Measurements from ENCODE around the gene TATDN2. TPM values are rescaled to one million over a fixed set of nuclear protein-coding genes. Genes with fewer than 3 reads are reported as not detected.

Gene TATDN2
- total RNA-seq, 6 experiments from 2014 or later: 29.6 to 33.4 (median 30.7) TPM

DNA sequence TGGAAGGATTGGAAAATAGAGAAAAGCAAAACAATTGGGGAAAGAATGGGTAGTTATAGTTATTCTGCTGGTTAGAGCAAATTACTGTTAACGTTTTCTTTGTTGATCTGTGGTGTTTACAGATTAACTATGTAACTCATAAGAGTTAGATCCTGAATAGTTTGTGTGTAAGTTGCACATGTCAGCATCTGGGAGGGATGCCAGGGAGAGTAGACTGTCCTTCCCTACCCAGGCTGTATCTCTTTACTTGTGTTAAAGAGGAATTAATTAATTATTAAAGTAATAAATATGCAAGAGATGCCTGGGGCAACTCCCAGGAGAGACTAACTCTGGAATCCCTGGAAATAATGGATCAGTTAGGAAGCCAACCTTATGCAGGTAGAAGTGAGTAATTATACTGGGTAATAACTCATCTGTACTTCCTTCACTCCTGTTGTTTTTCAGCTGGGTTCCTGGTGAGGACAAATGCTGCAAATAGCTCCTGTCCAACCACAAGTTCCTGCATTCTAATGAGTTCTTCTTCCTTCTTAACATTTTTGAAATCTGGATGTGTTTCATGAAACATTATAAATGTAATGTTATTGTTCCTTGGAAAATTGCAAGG lies 25.5 kb downstream of the TATDN2 start:
- DNase-seq: no peak
- H3K36me3 Mint-ChIP-seq (ENCODE audit: low read depth): peaks cover 24% of the 10 kb centered on the region
- H3K27me3 Mint-ChIP-seq (ENCODE audit: insufficient read depth): no peaks in the 10 kb centered on the region; the same call in 1 of the 2 replicates
- no peak for TF ChIP-seq CTCF (IDR thresholded peaks at IDR 0.05)
- H3K27ac Mint-ChIP-seq: no peak overlapping the region
- H3K4me3 Mint-ChIP-seq: no peak overlapping the region
- no peaks in the 10 kb centered on the region for H3K9me3 Mint-ChIP-seq
- peaks cover 17% of the 10 kb centered on the region for H3K4me1 Mint-ChIP-seq (ENCODE audit: low read depth)

DNA sequence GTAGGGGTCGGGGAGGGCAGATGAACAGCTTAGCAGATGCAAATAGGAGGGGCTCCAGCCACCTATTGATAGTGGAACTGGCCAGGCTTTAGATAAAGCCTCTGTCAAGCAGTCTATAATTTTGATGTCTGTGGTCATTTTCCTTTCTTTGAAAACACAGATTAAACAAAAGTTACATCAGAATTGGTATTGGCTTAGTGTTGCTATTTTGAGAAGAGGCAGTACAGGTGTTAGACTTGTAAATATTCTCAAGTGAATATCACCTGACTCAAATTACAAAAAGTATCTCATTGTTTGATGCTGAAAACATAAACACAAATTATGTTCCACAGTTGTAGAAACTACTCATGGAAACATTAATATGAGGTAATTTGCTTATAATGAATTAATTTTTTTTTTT lies 26.3 kb downstream of the TATDN2 start:
- no peak for DNase-seq
- Mint-ChIP-seq H3K27me3 (ENCODE audit: insufficient read depth) (no peaks in the 10 kb centered on the region; the same call in 1 of the 2 replicates), H3K9me3 (no peaks in the 10 kb centered on the region), H3K4me3 (no peak overlapping the region), H3K36me3 (ENCODE audit: low read depth) (peaks cover 20% of the 10 kb centered on the region), H3K4me1 (ENCODE audit: low read depth) (peaks cover 17% of the 10 kb centered on the region), H3K27ac (no peak overlapping the region)
- TF ChIP-seq CTCF (IDR thresholded peaks at IDR 0.05): no peak

DNA sequence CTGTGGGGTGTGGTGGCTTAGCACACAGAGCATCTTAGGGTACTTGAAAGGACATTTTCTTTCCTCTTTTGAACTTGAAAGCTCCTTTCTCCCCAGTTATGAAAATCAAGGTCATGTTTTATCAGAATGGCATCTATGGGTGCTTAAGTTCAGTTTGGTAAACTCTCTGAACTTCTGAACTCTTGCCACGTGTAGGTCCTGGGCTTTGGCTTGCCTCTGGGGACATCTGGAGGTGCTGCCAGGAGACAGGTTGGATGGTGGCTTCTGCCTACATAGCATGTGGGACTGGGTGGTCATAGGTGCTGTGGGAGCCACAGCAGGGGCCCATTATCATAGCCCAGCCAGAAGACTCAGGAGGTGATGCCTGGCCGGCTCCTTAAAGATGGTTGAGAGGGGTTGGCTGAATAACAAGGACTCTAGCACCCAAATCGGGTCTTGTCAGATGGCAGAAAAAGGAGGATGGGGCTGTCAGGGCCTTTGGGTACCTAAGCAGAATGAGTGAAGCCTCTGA lies 28.9 kb downstream of the TATDN2 start:
- H3K27me3 Mint-ChIP-seq (ENCODE audit: insufficient read depth): no peaks in the 10 kb centered on the region; the same call in 1 of the 2 replicates
- no peak overlapping the region for H3K27ac Mint-ChIP-seq
- no peak for TF ChIP-seq CTCF (IDR thresholded peaks at IDR 0.05)
- H3K36me3 Mint-ChIP-seq (ENCODE audit: low read depth): peaks cover 7% of the 10 kb centered on the region; the same call in 1 of the 2 replicates
- H3K4me3 Mint-ChIP-seq: no peak overlapping the region
- no peak for DNase-seq
- H3K9me3 Mint-ChIP-seq: no peaks in the 10 kb centered on the region
- H3K4me1 Mint-ChIP-seq (ENCODE audit: low read depth): peaks cover 17% of the 10 kb centered on the region

- Mint-ChIP-seq H3K4me1 (ENCODE audit: low read depth) (peaks cover 9% of the 10 kb centered on the region), H3K27ac (no peak overlapping the region), H3K4me3 (no peak overlapping the region), H3K27me3 (ENCODE audit: insufficient read depth) (no peaks in the 10 kb centered on the region; the same call in 1 of the 2 replicates), H3K36me3 (ENCODE audit: low read depth) (peaks cover 6% of the 10 kb centered on the region; the same call in 1 of the 2 replicates), H3K9me3 (no peaks in the 10 kb centered on the region)
- no peak for DNase-seq
- no peak for TF ChIP-seq CTCF (IDR thresholded peaks at IDR 0.05)
These were observed 30.2 kb downstream of the TATDN2 start for GRCh38 chr3:10278501-10278900.

- H3K4me3 Mint-ChIP-seq: no peak overlapping the region
- no peak overlapping the region for H3K27ac Mint-ChIP-seq
- H3K36me3 Mint-ChIP-seq (ENCODE audit: low read depth): peaks cover 6% of the 10 kb centered on the region; the same call in 1 of the 2 replicates
- no peak for DNase-seq
- H3K9me3 Mint-ChIP-seq: no peaks in the 10 kb centered on the region
- no peaks in the 10 kb centered on the region for H3K4me1 Mint-ChIP-seq (ENCODE audit: low read depth)
- no peaks in the 10 kb centered on the region; the same call in 1 of the 2 replicates for H3K27me3 Mint-ChIP-seq (ENCODE audit: insufficient read depth)
- no peak for TF ChIP-seq CTCF (IDR thresholded peaks at IDR 0.05)
These were observed 31.3 kb downstream of the TATDN2 start for GRCh38 chr3:10279384-10280176.

Data from HFFc6 (cell line).